ELR (cell line): ENCODE data around the gene MAGEA4.
A peak's percentile ranks its signal among the peaks of the same experiment; 100 is the strongest.
"Not testable (repeated sequence)": the region's sequence is repeated elsewhere in the genome, so short reads cannot be mapped to it uniquely, and the experiment has no call there.

Source experiments
- DNase-seq: peaks from one replicate; pipeline ENCODE4 v3.0.0-alpha.2; 2015; ENCODE audit warnings: low read depth

Gene MAGEA4

GRCh38 chrX:151912780-151913179, at the start of gene MAGEA4:
Gene MAGEA4, plus strand, starts transcription at chrX:151912889. Its CDS starts 10,776 bp downstream, at chrX:151923665.
- no peak for DNase-seq

GRCh38 chrX:151870602-151871001, 42.1 kb upstream of the MAGEA4 start:
- DNase-seq = peak; percentile 80

GRCh38 chrX:151871244-151871643, 41.4 kb upstream of the MAGEA4 start:
- DNase-seq = peak; percentile 87

GRCh38 chrX:151873096-151873495, 39.6 kb upstream of the MAGEA4 start:
- no peak for DNase-seq

- no peak for DNase-seq
These were observed 37.2 kb upstream of the MAGEA4 start for GRCh38 chrX:151875270-151876026.

GRCh38 chrX:151878574-151878973, 34.1 kb upstream of the MAGEA4 start:
- DNase-seq = no peak

GRCh38 chrX:151879856-151880255, 32.8 kb upstream of the MAGEA4 start:
- no peak for DNase-seq

- DNase-seq = no peak
These were observed 31.8 kb upstream of the MAGEA4 start for GRCh38 chrX:151880895-151881294.

GRCh38 chrX:151889421-151889820, 23.3 kb upstream of the MAGEA4 start:
- DNase-seq = no peak

- DNase-seq = peak; percentile 52
These were observed 15.8 kb upstream of the MAGEA4 start for GRCh38 chrX:151896734-151897474.

GRCh38 chrX:151899622-151900021, 13.1 kb upstream of the MAGEA4 start:
- peak; percentile 30 for DNase-seq

GRCh38 chrX:151901826-151902225, 10.9 kb upstream of the MAGEA4 start:
- no peak for DNase-seq

- DNase-seq = peak; percentile 90
These were observed 9.7 kb upstream of the MAGEA4 start for GRCh38 chrX:151902813-151903591.

GRCh38 chrX:151904989-151905388, 7.7 kb upstream of the MAGEA4 start:
- no peak for DNase-seq

GRCh38 chrX:151912221-151912620, 468 bp upstream of the MAGEA4 start:
- DNase-seq = no peak

- not testable (repeated sequence) for DNase-seq
These were observed 6.0 kb downstream of the MAGEA4 start for GRCh38 chrX:151918736-151919135.

GRCh38 chrX:151919610-151920009, 6.9 kb downstream of the MAGEA4 start:
- DNase-seq = no peak

GRCh38 chrX:151920101-151920500, 7.4 kb downstream of the MAGEA4 start:
- DNase-seq = no peak

- no peak for DNase-seq
These were observed 7.8 kb downstream of the MAGEA4 start for GRCh38 chrX:151920530-151920929.

GRCh38 chrX:151921292-151921691, 8.6 kb downstream of the MAGEA4 start:
- no peak for DNase-seq

GRCh38 chrX:151921866-151922265, 9.2 kb downstream of the MAGEA4 start:
- DNase-seq = no peak

- no peak for DNase-seq
These were observed 10.0 kb downstream of the MAGEA4 start for GRCh38 chrX:151922692-151923091.

GRCh38 chrX:151923648-151924047, 11.0 kb downstream of the MAGEA4 start:
- DNase-seq = no peak
